Mammary epithelial cell (primary cell): ENCODE measurements around the gene FEM1C.

Experiments used
- CTCF ChIP-seq, 2 donors: IDR thresholded peaks in 1 of 2; conservative IDR thresholded peaks in 1 of 2; 2 replicates each; pipeline ENCODE4 v1.5.1; 2011 to 2012; ENCODE audit warnings: inconsistent platforms in 2 of 2, low read length in 2 of 2, mild to moderate bottlenecking in 2 of 2, control low read depth in 1 of 2, low read depth in 1 of 2; ENCODE audit not compliant: insufficient read depth in 1 of 2; ENCODE audit errors: extremely low read depth in 1 of 2
- EZH2 ChIP-seq: IDR thresholded peaks from 2 replicates; pipeline ENCODE4 v1.6.1; 2012; ENCODE audit warnings: low read length, inconsistent platforms, borderline replicate concordance

- TF ChIP-seq EZH2 (no peak), CTCF (conservative IDR thresholded peaks at IDR 0.05 in 1 of 2, IDR thresholded peaks at IDR 0.05 in 1 of 2; ENCODE audit: extremely low read depth in 1 of 2, insufficient read depth in 1 of 2, low read depth in 1 of 2, low read length in 2 of 2) (no peak)
Observed at GRCh38 chr5:115535479-115536035, 9.0 kb downstream of the FEM1C start.
